LNCaP clone FGC (cell line): ENCODE results near the gene BMPER.

Source experiments
- DNase-seq: peaks from one replicate; pipeline ENCODE4 v3.0.0-alpha.2; 2011; ENCODE audit warnings: low read depth
- H3K4me3 ChIP-seq: 2 replicates; pipeline ENCODE4 v1.5.1; 2011; ENCODE audit warnings: mild to moderate bottlenecking, low read depth, low read length, control low read depth
- TF ChIP-seq, protein P1 (sequence below): IDR thresholded peaks from 2 replicates; pipeline ENCODE4 v1.5.1; 2012; ENCODE audit warnings: mild to moderate bottlenecking; ENCODE audit not compliant: control insufficient read depth, insufficient read depth; ENCODE audit errors: extremely low read depth

Gene BMPER

DNA sequence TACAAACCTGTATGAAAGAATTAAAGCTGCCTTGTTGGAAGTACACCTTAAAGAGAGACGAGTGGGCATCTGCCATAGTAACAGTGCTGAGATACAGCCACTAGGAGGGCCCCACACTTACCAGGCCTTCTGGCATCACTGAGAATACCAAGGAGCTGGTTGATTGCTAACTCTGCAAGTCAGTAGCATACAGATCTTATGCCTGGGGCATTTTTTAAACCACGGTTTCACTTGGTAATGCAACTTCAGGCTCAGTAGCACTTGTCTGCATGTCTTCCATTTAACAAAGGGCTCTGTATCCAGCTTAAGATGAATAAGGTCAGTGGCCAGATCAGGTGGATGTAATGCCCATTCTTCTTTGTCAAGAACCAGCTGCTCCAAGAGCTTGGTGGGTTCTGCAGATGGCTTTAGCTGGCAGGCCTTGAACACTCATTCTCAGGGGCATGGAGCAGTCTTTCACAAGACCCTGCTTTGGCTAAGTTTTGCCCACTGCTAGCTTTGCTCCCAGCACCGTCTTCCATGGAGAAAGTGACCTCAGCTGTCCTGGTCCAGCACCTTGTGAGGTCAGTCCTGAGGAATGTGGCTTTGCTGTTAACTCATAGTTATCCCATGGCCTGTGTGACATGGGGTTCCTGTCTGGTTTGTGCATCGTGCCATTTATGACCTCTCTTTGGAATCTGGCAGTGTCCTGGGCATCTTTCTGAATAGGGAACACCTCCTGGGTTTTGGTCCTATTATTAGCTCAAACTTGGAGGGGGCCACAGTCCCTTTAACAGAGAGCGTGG lies 68.1 kb downstream of the BMPER start:
- TF ChIP-seq, protein P1, sequence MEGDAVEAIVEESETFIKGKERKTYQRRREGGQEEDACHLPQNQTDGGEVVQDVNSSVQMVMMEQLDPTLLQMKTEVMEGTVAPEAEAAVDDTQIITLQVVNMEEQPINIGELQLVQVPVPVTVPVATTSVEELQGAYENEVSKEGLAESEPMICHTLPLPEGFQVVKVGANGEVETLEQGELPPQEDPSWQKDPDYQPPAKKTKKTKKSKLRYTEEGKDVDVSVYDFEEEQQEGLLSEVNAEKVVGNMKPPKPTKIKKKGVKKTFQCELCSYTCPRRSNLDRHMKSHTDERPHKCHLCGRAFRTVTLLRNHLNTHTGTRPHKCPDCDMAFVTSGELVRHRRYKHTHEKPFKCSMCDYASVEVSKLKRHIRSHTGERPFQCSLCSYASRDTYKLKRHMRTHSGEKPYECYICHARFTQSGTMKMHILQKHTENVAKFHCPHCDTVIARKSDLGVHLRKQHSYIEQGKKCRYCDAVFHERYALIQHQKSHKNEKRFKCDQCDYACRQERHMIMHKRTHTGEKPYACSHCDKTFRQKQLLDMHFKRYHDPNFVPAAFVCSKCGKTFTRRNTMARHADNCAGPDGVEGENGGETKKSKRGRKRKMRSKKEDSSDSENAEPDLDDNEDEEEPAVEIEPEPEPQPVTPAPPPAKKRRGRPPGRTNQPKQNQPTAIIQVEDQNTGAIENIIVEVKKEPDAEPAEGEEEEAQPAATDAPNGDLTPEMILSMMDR: no peak
- DNase-seq: no peak
- no peak overlapping the region for H3K4me3 ChIP-seq

DNA sequence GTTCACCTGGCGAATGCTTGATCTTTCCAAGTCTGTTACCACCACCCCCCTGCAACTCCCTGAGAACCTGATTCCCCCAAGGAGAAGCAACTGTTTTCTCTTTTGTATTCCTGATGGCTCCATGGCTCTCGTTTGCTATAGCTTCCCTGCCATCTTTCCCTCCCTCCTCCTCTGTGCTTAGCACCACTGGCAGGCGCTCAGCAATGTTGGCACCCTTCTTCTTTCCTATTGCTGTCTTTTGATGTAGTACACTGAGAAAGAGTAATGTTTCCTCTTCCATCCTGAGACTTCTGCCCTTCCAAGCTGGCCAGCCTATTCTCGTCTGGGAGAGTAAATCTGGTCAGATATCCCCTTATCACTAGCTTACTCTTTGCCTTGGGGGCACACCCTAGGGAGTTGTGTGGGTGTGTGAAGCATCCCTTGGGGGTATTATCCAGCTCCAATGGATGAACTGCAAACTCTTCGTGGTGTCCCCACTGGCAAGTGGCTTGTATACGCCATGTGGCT lies 74.0 kb downstream of the BMPER start:
- no peak overlapping the region for H3K4me3 ChIP-seq
- no peak for DNase-seq
- TF ChIP-seq, protein P1: no peak

DNA sequence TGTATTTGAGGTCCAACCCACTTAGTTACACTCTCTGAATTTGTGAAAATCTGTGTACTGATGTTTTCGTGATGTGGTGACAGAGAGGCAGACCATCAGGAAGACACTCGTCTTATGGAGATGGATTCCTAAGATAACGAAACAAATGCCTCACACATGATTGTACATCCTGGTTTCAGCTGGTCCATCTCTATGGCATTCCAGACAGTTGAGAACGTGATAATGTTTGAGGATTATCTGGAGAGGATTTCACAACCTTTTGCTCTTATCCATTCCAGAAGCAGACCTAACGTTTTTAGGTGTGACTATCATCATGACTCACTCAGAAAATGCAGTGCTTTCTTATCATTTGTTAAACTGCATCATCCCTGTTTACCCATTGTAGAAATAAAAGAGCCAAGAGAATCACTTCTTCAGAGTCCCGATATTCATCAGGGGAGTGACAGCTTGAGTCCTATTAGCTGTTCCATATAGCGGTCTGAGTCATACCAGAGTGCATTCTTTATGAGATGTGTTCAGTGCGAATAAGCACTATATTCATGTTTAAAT lies 74.5 kb downstream of the BMPER start:
- H3K4me3 ChIP-seq: no peak overlapping the region
- no peak for DNase-seq

DNA sequence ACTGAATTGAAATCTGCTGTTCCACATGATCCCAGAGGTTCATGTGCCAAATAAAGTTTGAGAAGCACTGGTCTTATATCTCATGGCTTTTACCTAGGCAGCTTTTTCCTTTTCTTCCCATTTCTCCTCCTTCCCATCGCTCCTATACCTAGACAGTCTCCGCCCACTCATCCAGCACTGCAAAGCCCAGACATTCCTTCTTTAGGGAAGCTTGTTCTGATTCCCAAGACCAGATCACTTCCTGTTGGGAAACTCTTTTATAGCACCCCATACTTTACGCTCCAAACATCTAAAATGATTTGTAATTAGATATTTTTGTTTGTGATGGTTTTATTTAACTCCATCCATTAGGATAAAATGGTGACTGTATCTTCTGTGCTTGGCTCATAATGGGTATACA lies 75.9 kb downstream of the BMPER start:
- DNase-seq: no peak
- TF ChIP-seq, protein P1: no peak
- H3K4me3 ChIP-seq: no peak overlapping the region

More for the DNA sequence above, 74.5 kb downstream of the BMPER start:
- TF ChIP-seq, protein P1: no peak

DNA sequence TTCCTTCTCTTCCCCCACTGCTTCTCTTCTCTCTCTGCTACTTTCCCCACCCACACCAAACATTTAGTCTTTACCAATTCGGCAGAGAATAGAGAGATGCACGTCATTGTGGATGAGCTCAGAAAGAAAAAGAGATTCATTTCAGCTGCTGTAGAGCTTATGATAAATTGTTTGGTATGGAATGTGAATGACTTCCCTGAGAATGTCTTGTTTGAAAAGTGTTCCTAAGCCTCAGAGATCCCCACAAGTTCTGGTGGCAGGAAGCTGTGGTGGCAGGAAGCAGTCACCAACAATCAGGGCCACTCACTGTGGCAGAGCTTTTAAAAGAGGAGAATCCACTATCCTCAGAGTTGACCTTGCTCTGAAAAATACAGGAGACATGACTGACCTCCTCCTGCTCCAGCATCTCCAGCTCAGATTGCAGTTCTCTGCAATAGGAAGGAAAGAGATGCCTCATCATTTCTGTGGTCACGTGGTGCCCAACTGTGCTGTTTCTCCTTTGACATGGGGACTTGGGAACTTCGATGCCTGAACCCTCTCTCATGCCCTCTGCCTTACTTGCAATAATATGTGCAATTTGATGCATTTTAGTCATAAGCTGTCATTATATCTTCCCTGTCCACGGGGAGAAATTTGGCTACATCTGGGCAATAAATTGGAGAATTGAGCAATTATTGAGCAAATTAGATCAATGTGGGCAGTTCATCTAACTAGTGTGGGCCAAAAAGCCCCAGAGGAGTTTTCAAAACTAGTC lies 76.5 kb downstream of the BMPER start:
- no peak for DNase-seq
- no peak overlapping the region for H3K4me3 ChIP-seq
- TF ChIP-seq, protein P1: no peak

DNA sequence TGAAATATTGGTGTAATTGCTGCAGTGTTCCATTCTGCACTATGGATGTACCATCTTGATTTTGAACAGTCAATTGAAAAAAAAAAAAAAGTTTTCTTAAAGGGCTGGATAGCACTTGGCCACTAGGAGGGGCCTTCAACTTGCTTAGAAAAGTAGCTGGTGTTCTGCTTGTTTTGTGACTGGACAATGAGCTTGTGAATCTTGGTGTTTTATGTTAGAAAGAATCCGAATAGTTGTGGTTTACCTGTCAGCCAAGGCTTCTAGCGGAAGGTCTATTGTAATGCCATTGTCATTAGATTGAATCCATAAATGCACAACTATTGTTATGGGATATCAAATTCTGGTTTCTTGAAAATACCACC lies 77.1 kb downstream of the BMPER start:
- peak; percentile 14 for DNase-seq
- TF ChIP-seq, protein P1: peak; percentile 52

More for the DNA sequence above, 77.1 kb downstream of the BMPER start:
- no peak overlapping the region for H3K4me3 ChIP-seq
